HG03025 (cell line): ENCODE measurements around the gene AKR1D1.
"Not testable (repeated sequence)": the region's sequence is repeated elsewhere in the genome, so short reads cannot be mapped to it uniquely, and the experiment has no call there.

ENCODE experiments used
- ATAC-seq: cut with Tn5 transposase; IDR thresholded peaks from one replicate; pipeline ENCODE4 v1.9.1; 2021; ENCODE audit warnings: mild to moderate bottlenecking, moderate library complexity; ENCODE audit not compliant: unreplicated experiment, low FRiP score

AKR1D1 gene

DNA sequence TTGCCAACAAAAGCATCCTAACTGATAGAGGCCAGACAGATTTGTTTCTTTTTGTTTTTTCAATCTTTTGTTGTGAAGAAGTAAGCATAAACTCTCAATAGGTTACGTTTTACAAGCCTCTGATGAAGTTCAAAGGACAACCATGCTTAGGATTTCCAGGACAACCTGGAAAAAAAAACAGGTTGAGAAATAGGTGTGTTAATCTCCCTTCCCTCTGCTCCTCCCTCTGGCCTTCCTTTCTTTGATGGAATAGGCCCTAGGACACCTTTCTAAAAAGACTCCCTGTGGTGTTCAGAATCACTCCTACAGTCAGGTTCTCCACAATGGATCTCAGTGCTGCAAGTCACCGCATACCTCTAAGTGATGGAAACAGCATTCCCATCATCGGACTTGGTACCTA lies at the start of gene AKR1D1:
TSS of gene AKR1D1 (plus strand) at position 264 of the 400 bp plus-strand sequence. CDS start at position 324, 60 bp downstream.
- no peak for ATAC-seq

DNA sequence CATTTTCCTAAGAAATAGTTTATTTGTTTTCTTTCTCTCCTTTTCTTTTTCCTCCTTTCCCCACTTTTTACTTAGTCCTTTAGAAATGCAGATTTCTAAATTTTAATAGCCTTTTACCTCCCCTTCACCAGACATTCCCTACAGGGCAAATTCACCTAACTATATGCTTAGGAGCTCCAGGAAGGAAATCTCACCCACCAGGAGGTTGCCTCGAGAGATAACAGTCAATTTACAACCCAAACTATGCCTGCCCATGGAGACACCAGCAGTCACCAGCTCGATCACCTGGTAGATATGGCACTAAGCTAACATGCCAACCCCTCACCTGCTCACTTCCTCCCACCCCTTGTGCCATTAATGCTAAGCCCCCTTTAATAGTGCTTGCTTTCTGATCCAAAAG lies 49.2 kb upstream of the AKR1D1 start:
- no peak for ATAC-seq

GRCh38 chr7:138029126-138029525 lies 47.1 kb upstream of the AKR1D1 start:
- no peak for ATAC-seq

DNA sequence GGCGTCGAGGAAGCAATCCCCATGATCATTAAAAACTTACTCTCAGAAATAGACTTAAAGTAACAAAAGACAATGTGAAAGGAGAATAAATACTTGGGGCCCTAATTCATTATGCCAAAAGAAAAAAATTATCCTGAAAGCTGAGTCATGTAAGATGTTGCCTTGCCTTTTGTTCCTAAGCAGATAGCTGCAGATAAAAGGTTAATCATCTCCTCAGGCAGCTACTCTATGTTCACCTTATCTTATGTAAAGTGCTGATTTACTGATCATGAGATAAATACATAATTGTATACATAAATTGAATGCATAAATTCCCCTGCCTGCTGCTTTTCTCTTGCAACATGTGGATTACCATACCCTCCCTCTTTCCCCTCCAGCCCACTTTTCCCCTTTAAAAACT lies 46.3 kb upstream of the AKR1D1 start:
- ATAC-seq, result no peak

GRCh38 chr7:138030679-138031351 lies 45.4 kb upstream of the AKR1D1 start:
- no peak for ATAC-seq

DNA sequence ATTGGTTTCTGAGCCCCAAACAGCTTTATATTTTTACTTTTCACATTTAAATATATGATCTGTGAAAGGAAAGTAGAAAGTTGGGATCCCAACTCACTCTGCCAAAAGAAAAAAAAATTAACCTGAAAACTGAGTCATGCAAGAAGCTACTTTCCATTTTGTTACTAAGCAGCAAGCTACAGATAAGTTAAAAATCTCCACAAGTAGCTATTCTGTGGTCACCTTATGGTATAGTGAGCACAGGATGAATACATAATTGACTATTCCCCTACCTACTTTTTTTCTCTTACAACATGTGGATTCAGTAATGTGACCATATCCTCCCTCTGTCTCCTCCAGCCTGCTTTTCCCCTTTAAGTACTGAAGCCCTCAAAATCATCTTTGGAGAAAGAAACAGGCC lies 44.1 kb upstream of the AKR1D1 start:
- no peak for ATAC-seq

GRCh38 chr7:138032770-138033169 lies 43.5 kb upstream of the AKR1D1 start:
- ATAC-seq, result no peak

GRCh38 chr7:138033241-138033640 lies 43.0 kb upstream of the AKR1D1 start:
- ATAC-seq, result no peak

DNA sequence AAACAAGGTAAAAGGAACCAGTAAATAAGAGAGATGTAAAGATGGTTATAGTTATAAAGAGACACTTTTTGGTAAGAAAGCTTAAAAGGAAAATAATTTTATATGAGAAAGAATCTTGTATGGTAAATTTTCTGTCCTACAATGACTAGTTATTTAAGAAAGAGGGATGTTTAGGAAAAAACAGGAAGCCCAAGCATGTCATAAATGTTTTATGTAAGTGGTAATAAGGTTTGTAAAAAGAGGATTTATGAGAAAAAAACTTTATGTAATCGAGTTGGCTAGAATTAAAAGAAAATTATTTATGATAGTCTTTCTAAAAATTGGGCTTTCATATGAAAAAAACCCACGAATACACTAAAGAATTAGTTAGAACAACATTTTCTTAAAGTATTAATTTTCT lies 40.1 kb upstream of the AKR1D1 start:
- no peak for ATAC-seq

GRCh38 chr7:138040063-138040462 lies 36.2 kb upstream of the AKR1D1 start:
- not testable (repeated sequence) for ATAC-seq

GRCh38 chr7:138044897-138045296 lies 31.4 kb upstream of the AKR1D1 start:
- no peak for ATAC-seq

- no peak for ATAC-seq
Observed at GRCh38 chr7:138047907-138048306, 28.4 kb upstream of the AKR1D1 start.

DNA sequence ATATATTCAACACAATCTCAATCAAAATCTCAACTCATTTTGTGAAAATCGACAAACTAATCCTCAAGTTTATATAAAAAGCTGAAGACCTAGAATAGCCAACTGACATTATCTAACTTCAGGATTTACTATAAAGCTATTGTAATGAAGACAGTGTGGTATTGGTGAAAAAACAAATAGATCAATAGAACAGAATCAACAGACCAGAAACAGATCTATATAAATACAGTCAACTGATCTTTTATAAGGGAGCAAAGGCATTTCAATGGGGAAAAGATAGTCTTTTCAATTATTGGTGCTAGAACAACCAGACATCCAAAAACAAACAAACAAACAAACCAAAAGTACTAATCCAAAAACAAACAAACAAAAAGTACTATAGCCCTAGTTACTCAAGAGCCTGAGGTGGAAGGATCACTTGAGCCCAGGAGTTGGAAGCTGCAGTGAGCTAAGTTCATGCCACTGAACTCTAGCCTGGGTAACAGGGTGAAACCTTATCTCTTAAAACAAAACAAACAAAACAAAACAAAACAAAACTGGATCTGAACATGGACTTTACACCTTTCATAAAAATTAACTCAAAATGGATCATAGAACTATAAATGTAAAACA lies 26.6 kb upstream of the AKR1D1 start:
- no peak for ATAC-seq

GRCh38 chr7:138051712-138052247 lies 24.5 kb upstream of the AKR1D1 start:
- not testable (repeated sequence) for ATAC-seq

GRCh38 chr7:138052696-138053095 lies 23.6 kb upstream of the AKR1D1 start:
- no peak for ATAC-seq

DNA sequence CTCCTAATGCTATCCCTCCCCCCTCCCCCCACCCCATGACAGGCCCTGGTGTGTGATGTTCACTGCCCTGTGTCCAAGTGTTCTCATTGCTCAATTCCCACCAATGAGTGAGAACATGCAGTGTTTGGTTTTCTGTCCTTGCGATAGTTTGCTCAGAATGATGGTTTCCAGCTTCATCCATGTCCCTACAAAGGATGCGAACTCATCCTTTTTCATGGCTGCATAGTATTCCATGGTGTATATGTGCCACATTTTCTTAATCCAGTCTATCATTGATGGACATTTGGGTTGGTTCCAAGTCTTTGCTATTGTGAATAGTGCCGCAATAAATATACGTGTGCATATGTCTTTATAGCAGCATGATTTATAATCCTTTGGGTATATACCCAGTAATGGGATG lies 20.6 kb upstream of the AKR1D1 start:
- not testable (repeated sequence) for ATAC-seq

- ATAC-seq, result no peak
Observed at GRCh38 chr7:138063400-138063799, 12.9 kb upstream of the AKR1D1 start.

DNA sequence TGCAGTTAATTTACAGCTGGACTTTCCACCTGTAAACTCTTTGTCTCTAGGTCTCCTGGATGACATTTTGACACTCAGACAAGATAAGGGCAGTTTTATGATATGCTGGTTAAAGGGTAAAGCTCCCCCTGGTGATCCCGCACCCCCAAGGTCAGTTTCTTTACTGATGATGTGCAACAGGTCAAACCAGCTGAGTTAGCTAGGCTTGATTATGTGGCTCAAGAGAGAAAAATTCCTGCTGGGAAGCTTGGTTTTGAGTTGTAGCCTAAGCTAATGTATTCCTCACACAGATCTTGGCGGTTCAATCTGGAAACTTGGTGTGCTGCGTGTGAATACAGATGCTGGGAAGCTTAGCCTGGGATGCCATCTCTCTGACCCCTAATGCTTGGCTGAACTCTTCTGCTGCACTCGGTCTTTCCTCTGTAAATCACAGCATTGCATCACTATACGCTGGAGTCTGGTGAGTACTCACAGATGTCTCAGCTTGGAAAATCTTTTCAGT lies 11.4 kb upstream of the AKR1D1 start:
- no peak for ATAC-seq

DNA sequence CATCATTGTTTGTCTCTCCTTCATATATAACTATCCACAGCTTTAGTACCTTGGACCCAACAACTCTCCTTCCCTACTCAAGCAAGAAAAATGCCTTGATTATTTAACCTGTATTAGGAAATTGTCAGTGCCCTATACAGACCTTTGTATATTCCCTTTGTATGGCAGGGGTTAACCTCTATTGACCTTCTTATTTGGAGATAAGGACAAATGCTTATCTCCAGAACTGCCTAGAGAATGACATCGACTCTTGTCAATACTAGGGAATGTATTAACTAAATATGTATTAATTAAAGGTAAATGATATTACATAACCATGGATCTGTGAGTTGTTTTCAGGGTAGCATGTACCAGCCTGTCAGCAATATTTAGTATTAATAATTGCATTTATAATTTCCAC lies 10.4 kb upstream of the AKR1D1 start:
- ATAC-seq, result no peak

- ATAC-seq, result no peak
Observed at GRCh38 chr7:138066954-138067394, 9.3 kb upstream of the AKR1D1 start.

DNA sequence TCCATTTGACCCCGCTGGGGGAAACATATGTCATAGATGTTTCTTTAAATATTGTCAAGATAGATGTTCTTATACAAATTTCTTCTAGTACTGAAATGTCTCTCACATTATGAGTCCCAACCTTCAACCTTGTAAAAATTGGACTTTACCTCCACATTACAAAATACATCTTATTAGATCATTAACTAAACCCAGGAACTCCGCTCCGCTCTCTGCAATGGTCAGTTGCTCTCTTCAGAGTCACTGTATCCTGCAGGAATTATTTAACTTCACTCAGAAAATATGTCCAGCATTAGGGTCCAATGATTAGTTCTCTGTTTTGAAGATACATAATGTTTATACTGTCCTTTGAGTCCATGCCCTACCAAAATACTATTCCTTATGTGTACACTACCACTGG lies 8.5 kb upstream of the AKR1D1 start:
- no peak for ATAC-seq

GRCh38 chr7:138070908-138071307 lies 5.4 kb upstream of the AKR1D1 start:
- ATAC-seq, result no peak
